ENCODE results near the gene CRNKL1.

CRNKL1 gene

DNA sequence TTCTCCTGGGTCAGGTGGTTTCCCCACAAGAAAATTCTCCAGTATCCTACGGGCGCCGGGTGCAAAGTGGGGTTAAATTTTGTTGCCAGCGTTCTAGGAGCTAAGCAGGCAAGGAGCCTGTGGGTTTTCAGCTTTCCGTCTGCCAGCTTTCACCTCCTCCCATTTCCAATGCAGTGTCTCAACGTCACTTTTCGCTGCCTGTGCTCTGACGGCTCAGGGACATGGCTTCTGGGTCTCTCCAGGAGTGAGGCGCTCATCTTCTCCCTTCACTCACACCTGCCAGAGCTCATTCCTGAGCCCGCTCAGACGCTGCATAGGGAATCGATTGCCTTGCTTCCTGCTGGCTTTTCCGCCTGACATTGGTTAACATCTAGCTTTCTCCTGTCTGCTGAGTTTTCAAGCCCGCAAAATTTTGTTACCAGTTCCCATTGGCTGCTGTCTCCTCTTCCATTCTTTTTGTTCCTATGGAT lies 42.4 kb downstream of the CRNKL1 start:
- no peak overlapping the region for H3K4me3 ChIP-seq (ENCODE audit: low read length)
- TF ChIP-seq ZNF274 (IDR thresholded peaks at IDR 0.05; ENCODE audit: low read depth, low read length) = no peak

DNA sequence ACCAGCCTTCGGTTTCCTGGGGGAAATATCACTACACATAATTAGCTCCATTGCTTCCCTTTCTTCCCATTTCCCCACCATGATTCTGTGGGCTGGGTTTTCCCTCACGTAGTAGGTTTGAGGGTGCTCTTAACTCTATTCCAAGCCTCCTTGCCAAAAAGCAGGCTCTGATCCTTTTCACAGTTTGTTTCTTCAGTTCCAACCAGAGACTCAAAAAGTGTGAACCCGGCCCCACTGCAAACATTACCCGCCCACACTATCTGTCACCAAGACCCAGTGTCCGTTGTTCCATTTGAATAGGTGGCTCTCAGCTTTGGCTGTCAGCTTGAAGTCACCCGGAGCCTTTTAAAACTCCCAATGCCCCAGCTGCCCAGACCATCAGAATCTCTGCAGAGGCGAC lies 46.9 kb downstream of the CRNKL1 start:
- H3K4me3 ChIP-seq (ENCODE audit: low read length) = no peak overlapping the region
- no peak for TF ChIP-seq ZNF274 (IDR thresholded peaks at IDR 0.05; ENCODE audit: low read depth, low read length)

DNA sequence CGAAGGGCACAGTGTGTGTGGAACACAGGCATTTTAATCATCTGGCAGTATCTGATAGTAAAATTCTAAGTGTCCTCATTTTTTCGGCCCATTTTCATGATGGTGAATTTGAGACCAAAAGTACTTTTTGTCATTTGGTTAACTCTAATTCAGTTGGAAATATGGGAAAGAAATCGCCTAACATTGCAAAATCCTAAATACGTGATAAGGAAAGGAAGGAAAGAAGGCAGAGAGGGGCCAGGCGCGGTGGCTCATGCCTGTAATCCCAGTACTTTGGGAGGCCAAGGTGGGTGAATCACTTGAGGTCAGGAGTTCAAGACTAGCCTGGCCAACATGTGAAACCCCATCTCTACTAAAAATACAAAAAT lies 48.3 kb downstream of the CRNKL1 start:
- H3K4me3 ChIP-seq (ENCODE audit: low read length) = peak overlapping the region; percentile 41; the same call in 1 of the 2 replicates

DNA sequence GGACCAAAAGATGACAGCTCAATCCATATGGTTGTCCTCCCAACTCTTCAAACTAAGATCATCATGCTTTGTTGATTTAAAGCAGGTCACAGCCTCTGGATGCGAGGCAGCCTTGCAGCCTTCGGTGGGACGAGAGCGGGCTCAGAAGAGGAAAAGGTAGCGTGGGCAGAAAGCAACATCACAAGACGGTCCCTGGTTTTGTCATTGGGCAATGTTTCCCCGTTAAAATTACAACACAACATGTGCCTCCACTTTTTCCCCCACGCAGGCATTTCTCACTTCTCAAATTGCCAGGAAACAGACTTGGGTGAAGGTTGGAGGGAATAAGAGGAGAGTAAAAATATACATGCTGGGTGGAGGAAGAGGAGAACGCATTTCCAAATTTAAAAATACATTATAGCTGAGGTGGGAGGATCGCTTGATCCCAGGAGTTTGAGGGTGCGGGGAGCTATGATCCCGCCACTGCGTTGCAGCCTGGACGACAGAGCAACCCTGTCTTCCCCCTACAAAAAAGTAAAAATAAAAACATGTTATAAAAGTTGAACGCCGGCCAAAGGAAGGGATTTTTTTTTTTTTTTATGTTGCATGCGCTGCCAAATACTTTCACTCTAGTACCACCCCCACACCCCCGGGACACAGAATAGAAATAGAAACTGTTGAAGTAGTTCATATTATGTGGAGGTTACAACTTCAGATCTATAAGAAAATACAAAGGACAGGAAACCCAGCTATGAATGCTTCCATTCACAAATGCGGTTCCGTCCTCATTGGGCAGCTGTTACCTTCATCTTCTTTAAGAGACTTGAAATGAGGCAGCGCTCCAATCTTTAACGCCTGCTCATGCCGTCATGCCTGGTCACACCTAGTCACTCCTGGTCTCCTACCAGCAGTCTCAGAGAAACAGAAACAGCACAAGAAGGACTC lies 49.0 kb downstream of the CRNKL1 start:
- H3K4me3 ChIP-seq (ENCODE audit: low read length) = peak overlapping the region; percentile 41; the same call in 1 of the 2 replicates
- no peak for TF ChIP-seq ZNF274 (IDR thresholded peaks at IDR 0.05; ENCODE audit: low read depth, low read length)

DNA sequence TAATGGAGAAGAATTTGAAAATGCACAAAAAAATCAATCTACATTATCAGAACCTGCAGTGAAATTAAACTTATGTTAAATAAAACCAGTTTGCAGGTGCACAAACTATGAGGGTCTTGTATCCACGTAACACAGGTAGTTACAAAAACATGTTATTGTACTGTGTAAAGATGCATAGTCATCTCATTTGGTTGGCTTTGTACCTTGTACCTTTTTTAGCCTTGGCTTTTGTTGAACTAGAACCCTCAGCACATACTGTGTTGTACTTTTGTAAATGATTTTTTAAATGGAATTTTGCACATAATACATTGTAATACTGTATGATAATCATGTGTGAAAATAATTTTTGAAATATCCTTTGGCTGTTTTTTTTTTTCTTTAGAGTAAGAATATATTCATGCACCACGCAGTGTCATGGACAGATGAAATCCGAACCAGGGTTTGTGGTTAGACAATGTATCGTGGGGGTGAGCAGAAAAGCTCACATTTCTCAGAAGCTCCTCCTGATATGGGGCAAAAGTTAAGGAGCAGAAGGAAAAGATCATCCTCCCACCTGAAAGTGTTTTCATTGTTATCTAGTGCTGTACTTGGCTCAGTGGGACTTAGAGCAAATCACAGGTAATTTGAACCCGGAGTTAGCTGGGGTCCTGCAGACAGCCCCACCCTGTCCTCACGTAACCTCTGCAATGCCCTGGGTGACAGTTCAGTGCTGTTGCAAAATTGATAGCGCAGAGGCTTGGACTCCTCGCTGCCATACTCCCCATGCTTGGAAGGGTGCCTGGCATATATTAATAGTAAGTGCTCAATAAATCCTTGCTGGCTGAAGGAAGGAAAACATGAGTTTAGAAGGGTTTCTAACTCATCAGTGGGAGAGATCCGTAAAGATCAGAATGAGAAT lies 49.9 kb downstream of the CRNKL1 start:
- no peak for TF ChIP-seq ZNF274 (IDR thresholded peaks at IDR 0.05; ENCODE audit: low read depth, low read length)
- H3K4me3 ChIP-seq (ENCODE audit: low read length) = no peak overlapping the region

DNA sequence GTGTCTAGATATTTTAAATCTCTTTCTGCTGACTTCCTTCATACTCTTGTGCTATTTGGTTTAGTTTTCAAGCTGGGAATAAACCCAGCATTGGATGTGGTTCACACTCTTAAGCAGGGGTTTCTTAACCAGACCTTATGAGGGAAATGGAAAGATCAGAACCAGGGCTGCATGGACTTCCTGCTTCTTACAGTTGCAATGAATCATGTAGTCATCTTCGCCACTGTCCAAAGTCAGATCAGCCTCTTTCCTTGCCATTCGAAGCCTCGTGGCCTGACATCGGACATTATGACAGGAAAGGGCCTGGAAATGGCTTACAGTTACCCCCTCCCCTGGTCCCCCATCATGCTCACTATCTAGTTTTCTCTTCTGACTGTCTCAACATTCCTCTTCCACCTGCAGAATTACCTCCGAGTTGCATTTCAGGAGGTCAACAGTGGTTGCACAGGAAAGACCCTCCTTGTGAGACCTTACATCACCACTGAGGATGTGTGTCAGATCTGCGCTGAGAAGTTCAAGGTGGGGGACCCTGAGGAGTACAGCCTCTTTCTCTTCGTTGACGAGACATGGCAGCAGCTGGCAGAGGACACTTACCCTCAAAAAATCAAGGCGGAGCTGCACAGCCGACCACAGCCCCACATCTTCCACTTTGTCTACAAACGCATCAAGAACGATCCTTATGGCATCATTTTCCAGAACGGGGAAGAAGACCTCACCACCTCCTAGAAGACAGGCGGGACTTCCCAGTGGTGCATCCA lies 51.9 kb downstream of the CRNKL1 start:
- H3K4me3 ChIP-seq (ENCODE audit: low read length) = no peak overlapping the region
- TF ChIP-seq ZNF274 (IDR thresholded peaks at IDR 0.05; ENCODE audit: low read depth, low read length) = no peak

DNA sequence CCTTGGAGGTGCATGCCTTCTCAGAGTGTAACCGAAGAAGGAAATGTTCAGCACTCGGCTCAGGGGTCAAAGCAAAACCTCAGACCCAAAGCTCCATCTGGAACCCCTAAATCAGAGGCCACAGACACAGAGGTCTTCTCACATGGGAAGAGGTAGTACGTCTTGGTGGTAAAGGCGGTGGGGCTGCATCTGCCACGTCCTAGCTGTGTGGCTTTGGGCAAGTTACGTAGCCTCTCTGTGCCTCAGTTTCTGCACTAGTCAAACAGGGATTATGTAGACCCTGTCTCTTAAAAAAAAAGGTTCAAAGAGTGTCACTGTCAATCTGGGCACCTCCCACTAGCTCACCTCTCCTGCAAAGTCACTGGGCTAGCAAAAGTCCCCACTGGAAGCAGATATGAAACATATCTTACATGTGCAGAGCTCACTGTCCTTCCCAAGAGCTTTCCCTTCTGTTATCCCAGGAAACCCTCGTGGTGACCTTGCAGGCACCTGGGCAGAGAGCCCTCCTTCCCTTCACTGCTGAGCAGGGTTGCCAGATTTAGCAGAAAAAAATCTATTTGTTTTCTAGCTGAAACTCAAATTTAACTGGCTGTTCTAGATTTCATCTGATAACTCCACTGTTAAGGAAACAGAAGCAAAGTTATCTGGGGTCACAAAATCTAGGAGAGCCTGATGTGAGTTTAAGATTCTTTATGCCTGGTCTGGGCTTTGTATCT lies 53.1 kb downstream of the CRNKL1 start:
- TF ChIP-seq ZNF274 (IDR thresholded peaks at IDR 0.05; ENCODE audit: low read depth, low read length) = no peak
- H3K4me3 ChIP-seq (ENCODE audit: low read length) = no peak overlapping the region

DNA sequence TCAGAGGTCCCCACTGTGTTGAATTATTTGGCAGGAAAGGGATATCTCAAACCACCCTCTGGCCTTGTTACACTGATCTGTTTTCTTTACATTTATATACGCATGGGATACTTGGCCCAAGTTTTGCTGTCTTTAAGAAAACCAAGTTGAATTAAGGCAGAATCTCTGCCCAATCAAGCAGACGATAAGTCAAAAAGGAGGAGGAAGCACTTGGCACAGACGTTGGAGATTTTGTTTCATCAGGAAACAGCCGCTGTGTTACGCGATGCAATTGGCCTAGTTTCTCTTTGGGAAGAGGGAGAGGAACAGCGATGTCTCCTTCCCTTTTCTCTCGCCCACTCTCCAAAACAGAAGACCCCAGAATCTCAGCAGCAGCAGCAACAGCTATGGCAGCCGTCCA lies 55.3 kb downstream of the CRNKL1 start:
- H3K4me3 ChIP-seq (ENCODE audit: low read length) = no peak overlapping the region
- TF ChIP-seq ZNF274 (IDR thresholded peaks at IDR 0.05; ENCODE audit: low read depth, low read length) = no peak

DNA sequence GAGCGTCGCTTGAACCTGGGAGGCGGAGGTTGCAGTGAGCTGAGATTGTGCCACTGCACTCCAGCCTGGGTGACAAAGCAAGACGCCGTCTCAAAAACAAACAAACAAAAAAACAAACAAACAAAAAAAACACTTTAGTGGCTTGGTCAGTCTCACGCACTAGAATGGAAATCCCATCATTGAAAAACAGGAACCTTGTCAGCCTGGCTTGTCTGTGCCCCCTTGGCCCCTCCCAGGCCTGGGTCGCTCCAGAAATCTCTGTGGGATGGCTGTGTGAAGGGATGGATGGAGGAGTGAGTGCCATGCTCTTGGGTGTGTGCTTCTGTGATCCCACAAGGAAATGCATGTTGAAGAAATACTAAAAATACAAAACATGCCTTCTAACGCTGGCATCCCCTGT lies 56.0 kb downstream of the CRNKL1 start:
- H3K4me3 ChIP-seq (ENCODE audit: low read length) = no peak overlapping the region
- TF ChIP-seq ZNF274 (IDR thresholded peaks at IDR 0.05; ENCODE audit: low read depth, low read length) = no peak

DNA sequence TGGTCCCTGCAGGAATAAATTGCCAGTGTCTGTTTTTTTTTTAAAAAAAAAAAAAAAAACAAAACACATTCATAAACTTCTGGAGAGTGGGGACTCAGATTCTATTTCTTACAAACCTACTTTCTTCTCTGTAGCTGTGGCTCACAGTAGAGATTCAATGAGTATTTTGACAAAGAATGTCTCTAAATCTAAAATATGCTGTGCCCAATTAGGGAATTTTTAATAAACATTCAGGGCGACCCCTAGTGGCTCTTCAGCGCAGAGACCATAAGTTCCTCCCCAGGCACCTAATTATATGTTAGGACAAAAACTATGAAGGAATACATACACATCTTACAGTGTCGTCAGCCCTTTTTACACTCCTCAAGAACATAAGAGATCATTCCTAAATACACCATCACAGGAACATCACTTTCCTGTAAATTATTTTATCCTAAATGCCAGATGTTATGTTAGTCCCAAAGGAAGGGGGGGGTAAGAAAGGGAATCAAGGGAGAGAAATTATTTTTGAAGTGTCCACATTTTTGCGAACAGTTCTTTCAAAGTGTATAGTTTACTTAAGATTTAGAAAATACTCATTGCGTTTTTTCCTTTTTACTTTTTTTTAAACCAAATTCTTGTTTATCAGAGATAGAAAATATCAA lies 56.9 kb downstream of the CRNKL1 start:
- no peak for TF ChIP-seq ZNF274 (IDR thresholded peaks at IDR 0.05; ENCODE audit: low read depth, low read length)
- H3K4me3 ChIP-seq (ENCODE audit: low read length) = no peak overlapping the region

DNA sequence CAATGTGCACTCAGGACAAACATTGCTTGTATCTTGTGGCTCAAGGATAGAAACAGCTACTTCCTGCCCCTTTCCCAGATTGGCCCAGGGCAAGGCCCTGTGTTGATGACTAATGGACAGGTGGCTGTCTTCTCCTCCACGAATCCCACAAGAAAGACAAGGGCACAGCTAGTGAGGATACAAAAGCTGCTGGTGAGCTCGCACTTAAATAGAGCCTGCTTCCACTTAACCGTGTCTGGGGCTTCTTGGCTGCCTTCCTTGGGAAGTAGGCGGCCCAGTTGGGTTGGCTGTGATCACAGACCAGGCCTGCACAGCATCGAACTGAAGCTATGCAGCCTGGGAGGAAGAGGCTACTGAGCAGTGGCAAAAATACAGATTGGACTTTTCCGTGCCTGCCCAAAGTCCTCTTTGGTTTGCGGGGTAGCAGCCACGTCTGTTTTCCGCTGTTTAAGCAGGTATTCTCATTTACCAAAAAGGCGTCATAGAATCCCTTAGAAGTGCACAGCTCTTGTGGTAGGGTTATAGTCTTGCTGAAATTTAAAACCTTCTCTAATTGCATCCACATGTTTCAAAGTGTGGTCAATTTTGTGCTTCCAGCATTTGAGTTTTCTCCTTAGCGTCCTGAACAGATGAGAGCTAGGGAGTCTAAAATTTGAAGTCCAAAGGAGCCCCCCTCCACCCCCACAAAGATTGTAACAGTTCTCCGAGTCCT lies 58.2 kb downstream of the CRNKL1 start:
- H3K4me3 ChIP-seq (ENCODE audit: low read length) = no peak overlapping the region
- no peak for TF ChIP-seq ZNF274 (IDR thresholded peaks at IDR 0.05; ENCODE audit: low read depth, low read length)

Data from GM08714 (cell line).